ENCODE measurements around the gene VAV2. TPM values are rescaled to one million over a fixed set of nuclear protein-coding genes. Genes with fewer than 3 reads are reported as not detected.

The VAV2 gene
- total RNA-seq (1 to 10 TPM; 3.4 to 9.9 (median 5.3) TPM), polyA plus RNA-seq (1 to 10 TPM; 3.3 to 6.5 TPM)
- long read RNA-seq, donor 1, full-length matches to known transcripts, result 2 of 8 reads
- long read RNA-seq, donor 1, partial matches to known transcripts, result 2 of 8 reads
- long read RNA-seq, donor 1, other reads (novel, unspliced or antisense), result 4 of 8 reads
- long read RNA-seq, donor 2, full-length matches to known transcripts, result 3 of 12 reads
- long read RNA-seq, donor 2, partial matches to known transcripts, result 2 of 12 reads
- long read RNA-seq, donor 2, other reads (novel, unspliced or antisense), result 7 of 12 reads
- long read RNA-seq, donor 3, full-length matches to known transcripts, result 2 of 7 reads
- long read RNA-seq, donor 3, partial matches to known transcripts, result 1 of 7 reads
- long read RNA-seq, donor 3, other reads (novel, unspliced or antisense), result 4 of 7 reads

DNA sequence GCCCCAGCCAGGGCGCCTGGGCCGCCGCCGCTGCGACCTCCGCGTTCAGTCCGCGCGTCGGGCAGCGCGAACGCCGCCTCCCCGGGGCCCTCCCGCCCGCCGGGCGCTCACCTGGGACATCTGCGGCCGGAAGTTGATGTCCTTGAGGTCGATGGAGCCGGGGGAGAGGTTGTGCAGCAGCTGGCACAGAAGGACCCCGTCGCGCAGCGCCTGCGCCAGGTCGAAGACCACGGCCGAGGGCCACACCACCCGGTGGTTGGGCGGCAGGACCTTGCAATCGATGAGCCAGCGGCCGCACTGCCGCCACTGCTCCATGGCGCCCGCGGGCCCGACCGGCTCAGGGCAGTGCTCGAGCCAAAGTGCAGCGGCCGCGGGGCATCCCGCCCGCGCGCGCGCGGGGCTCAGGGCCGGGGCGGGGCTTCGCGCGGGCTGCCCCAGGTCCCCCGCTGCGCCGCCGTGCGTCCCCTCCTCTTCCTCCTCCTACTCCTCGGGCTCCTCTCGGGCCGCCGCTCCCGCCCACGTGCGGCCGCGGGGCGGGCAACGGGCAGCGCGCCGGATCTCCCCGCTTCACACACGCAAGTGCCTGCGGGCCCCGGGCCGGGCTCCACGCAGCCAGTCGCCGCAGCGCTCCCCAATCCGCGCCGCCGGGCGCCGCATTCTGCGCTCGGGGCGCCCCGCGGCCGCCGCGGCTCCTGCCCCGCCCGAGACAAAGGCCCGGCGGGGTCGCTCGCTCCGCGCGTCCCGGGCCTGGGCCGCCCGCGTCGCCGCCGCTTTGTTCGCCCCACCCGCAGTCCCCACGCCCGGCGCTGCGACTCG, at the start of gene VAV2:
TSS of gene VAV2 (minus strand) at position 361 of the 816 bp plus-strand sequence. CDS start at position 315, 46 bp downstream.
- ATAC-seq, result peak in 3 of 4 donors; percentile 10 to 46 (median 17)
- intact Hi-C loops (cut with DNase I), result loop anchor here in 1 of 10 donors (5.0 to 10.0 kb wide), 3 partner anchors 35 to 457 kb away; partner anchors contain the start of gene ADAMTSL2
- Histone ChIP-seq H3K9me3 (no peaks in the 10 kb centered on the region), H3K4me3 (peak within 1 kb of the TSS; percentile 53 to 88 (median 73)), H3K27ac (peak within 1 kb of the TSS; percentile 60 to 95 (median 92)), H3K27me3 (peaks cover 0 to 4% (median 0%) of the 10 kb centered on the region in 9 donors), H3K4me1 (peaks cover 4 to 31% (median 20%) of the 10 kb centered on the region in 12 donors), H3K36me3 (no peaks in the 10 kb centered on the region)
- peak; percentile 60 to 86 (median 76) for DNase-seq
- 0 to 2% (median 0%) methylated on average over 6 to 124 of the region's 124 CpGs for WGBS, 4 donors
- TF ChIP-seq CTCF (IDR thresholded peaks at IDR 0.05) (no peak), POLR2A (IDR thresholded peaks at IDR 0.05) (peak in 1 of 2 donors; percentile 12)

DNA sequence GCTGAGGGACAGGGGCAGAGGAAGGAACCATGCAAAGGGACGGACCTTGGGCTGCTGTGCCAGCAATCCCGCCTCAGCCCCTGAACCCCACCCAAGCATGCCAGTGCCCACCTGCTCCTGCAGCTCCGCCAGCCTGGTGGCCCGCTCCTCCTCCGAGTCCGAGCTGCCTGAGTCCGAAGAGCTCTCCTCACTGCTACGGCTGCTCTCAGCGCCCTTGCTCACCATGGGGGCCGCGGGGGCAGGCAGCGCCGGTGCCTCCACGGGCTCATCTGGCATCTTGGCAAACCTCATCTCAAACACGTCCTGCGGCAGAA, 49.5 kb upstream of the VAV2 start:
- peaks cover 3 to 99% (median 83%) of the 10 kb centered on the region in 9 donors for H3K36me3 ChIP-seq
- intact Hi-C loops (cut with DNase I), result no loop called here

GRCh38 chr9:134040781-134041648, 48.9 kb upstream of the VAV2 start:
- 74 to 84% (median 77%) methylated on average over 19 to 21 of the region's 21 CpGs for WGBS, 4 donors
- Histone ChIP-seq H3K27me3 (no peaks in the 10 kb centered on the region), H3K4me3 (no peak overlapping the region), H3K9me3 (peaks cover 0 to 27% (median 10%) of the 10 kb centered on the region in 12 donors), H3K4me1 (peaks cover 0 to 4% (median 0%) of the 10 kb centered on the region in 12 donors), H3K36me3 (peaks cover 3 to 99% (median 83%) of the 10 kb centered on the region in 9 donors), H3K27ac (no peak overlapping the region)
- intact Hi-C loops (cut with DNase I), result no loop called here
- peak in 2 of 5 donors; percentile 23 to 28 for DNase-seq
- peak; percentile 8 to 42 (median 20) for ATAC-seq
- TF ChIP-seq CTCF (IDR thresholded peaks at IDR 0.05), result no peak
- no peak for TF ChIP-seq POLR2A (IDR thresholded peaks at IDR 0.05)

More for the DNA sequence above, 49.5 kb upstream of the VAV2 start:
- ATAC-seq (peak in 1 of 4 donors; percentile 8), DNase-seq (peak in 3 of 5 donors; percentile 16 to 48 (median 16))
- no peak for TF ChIP-seq POLR2A (IDR thresholded peaks at IDR 0.05)
- no peak for TF ChIP-seq CTCF (IDR thresholded peaks at IDR 0.05)
- Histone ChIP-seq H3K4me1 (peaks cover 0 to 4% (median 0%) of the 10 kb centered on the region in 12 donors), H3K27ac (no peak overlapping the region), H3K4me3 (no peak overlapping the region), H3K9me3 (peaks cover 0 to 27% (median 10%) of the 10 kb centered on the region in 12 donors), H3K27me3 (no peaks in the 10 kb centered on the region)
- 91 to 96% (median 93%) methylated on average over 9 to 16 of the region's 16 CpGs for WGBS, 4 donors

Measured in heart left ventricle (tissue), 16 donors.